Prostate gland (tissue), 2 donors: ENCODE measurements around the gene LMF2.

Experiments
- CTCF ChIP-seq, 4 experiments: fragments of 200-600 bp in 2 of 4; fragments of 450-650 bp in 2 of 4; sonication (generic) in 2 of 4; IDR thresholded peaks; 1 replicate in 3 of 4; 2 replicates in 1 of 4; pipeline ENCODE4 v1.5.1; 2016 to 2019; ENCODE audit warnings: antibody characterized with exemption in 4 of 4, mild to moderate bottlenecking in 2 of 4, moderate library complexity in 2 of 4
- POLR2A ChIP-seq: fragments of 450-650 bp; IDR thresholded peaks from one replicate; pipeline ENCODE4 v1.6.1; 2016; ENCODE audit warnings: antibody characterized with exemption, mild to moderate bottlenecking
- POLR2AphosphoS5 ChIP-seq: sonication (generic); formaldehyde crosslinking; IDR thresholded peaks from one replicate; pipeline ENCODE4 v1.6.1; 2017; ENCODE audit warnings: antibody characterized with exemption

GRCh38 chr22:50522806-50523438 is 15.4 kb upstream of the LMF2 start:
- no peak for TF ChIP-seq CTCF (IDR thresholded peaks at IDR 0.05)
- no peak for TF ChIP-seq POLR2A
- no peak for TF ChIP-seq POLR2AphosphoS5
